H1 (cell line): ENCODE results near the gene DNAJC21. TPM values are rescaled to one million over a fixed set of nuclear protein-coding genes. Genes with fewer than 3 reads are reported as not detected.

Experiments
- CTCF ChIA-PET: fragments of 300-600 bp; sonication (Branson Sonifier 250); formaldehyde crosslinking; loops from one replicate; lab custom pipeline; 2021; ENCODE audit not compliant: partially characterized antibody; lab: Charles Lee
- POLR2A ChIA-PET: fragments of 300-600 bp; sonication (Branson Sonifier 250); formaldehyde crosslinking; loops from one replicate; lab custom pipeline; 2021; ENCODE audit warnings: inconsistent platforms; ENCODE audit not compliant: partially characterized antibody; lab: Charles Lee
- DNase-seq, 2 experiments: peaks; one replicate each; pipeline versions ENCODE4 v3.0.0 to v3.0.0-alpha.2; 2010 to 2022; ENCODE audit warnings: low spot score in 2 of 2, low read depth in 1 of 2, mixed read lengths in 1 of 2
- FAIRE-seq: peaks from 2 replicates; lab custom pipeline; 2011; peaks lifted over from hg19 to GRCh38; lab: Jason Lieb, UNC
- H2AFZ ChIP-seq: 2 replicates; pipeline ENCODE4 v1.8.1; 2012; ENCODE audit warnings: low read length, inconsistent platforms
- H2AK5ac ChIP-seq: 2 replicates; pipeline ENCODE4 v1.6.1; 2013; ENCODE audit warnings: low read depth, low read length
- H2BK120ac ChIP-seq: replicated peaks from 2 replicates; pipeline ENCODE3; 2013; ENCODE audit warnings: low read depth, low read length, inconsistent platforms
- H2BK12ac ChIP-seq: 2 replicates; pipeline ENCODE4 v1.6.1; 2013; ENCODE audit warnings: low read depth, low read length
- H2BK15ac ChIP-seq: 2 replicates; pipeline ENCODE4 v1.6.1; 2013; ENCODE audit warnings: low read length
- H2BK20ac ChIP-seq: 2 replicates; pipeline ENCODE4 v1.6.1; 2013; ENCODE audit warnings: low read length
- H2BK5ac ChIP-seq: 2 replicates; pipeline ENCODE4 v1.6.1; 2013; ENCODE audit warnings: low read depth, low read length
- H3K14ac ChIP-seq: 2 replicates; pipeline ENCODE4 v1.6.1; 2013; ENCODE audit warnings: inconsistent platforms; ENCODE audit not compliant: insufficient read length
- H3K18ac ChIP-seq: 2 replicates; pipeline ENCODE4 v1.6.1; 2013; ENCODE audit warnings: low read length; ENCODE audit errors: extremely low read depth
- H3K23ac ChIP-seq: 2 replicates; pipeline ENCODE4 v1.6.1; 2013; ENCODE audit warnings: inconsistent platforms; ENCODE audit not compliant: insufficient read length
- H3K23me2 ChIP-seq: 2 replicates; pipeline ENCODE4 v1.6.1; 2013; ENCODE audit warnings: low read depth, low read length
- H3K27ac ChIP-seq: 2 replicates; pipeline ENCODE4 v1.6.1; 2011; ENCODE audit warnings: low read depth, low read length, inconsistent platforms
- H3K27me3 ChIP-seq, 4 experiments: replicated peaks in 1 of 4; 1 replicate in 1 of 4; 2 replicates in 3 of 4; pipeline versions ENCODE4 v1.6.1 to v1.8.1; 2011 to 2013; ENCODE audit warnings: low read length in 3 of 4, mild to moderate bottlenecking in 3 of 4, inconsistent platforms in 2 of 4, mixed read lengths in 2 of 4, moderate library complexity in 1 of 4; ENCODE audit not compliant: control insufficient read depth in 3 of 4, insufficient read depth in 3 of 4; ENCODE audit errors: extremely low read depth in 1 of 4
- H3K36me3 ChIP-seq, 4 experiments: 2 replicates each; pipeline versions ENCODE4 v1.6.1 to v1.8.1; 2011 to 2013; ENCODE audit warnings: mild to moderate bottlenecking in 4 of 4, low read length in 3 of 4, moderate library complexity in 2 of 4, control low read depth in 1 of 4, inconsistent platforms in 1 of 4; ENCODE audit not compliant: insufficient read depth in 4 of 4, control insufficient read depth in 2 of 4
- H3K4ac ChIP-seq: replicated peaks from 2 replicates; pipeline ENCODE3; 2013; ENCODE audit warnings: low read length, low read depth, mixed read lengths, inconsistent platforms; ENCODE audit not compliant: insufficient read length
- H3K4me1 ChIP-seq, 4 experiments: replicated peaks in 1 of 4; 1 replicate in 1 of 4; 2 replicates in 3 of 4; pipeline versions ENCODE4 v1.6.1 to v1.8.1; 2011 to 2013; ENCODE audit warnings: low read length in 3 of 4, inconsistent platforms in 2 of 4, mixed read lengths in 1 of 4; ENCODE audit not compliant: insufficient read depth in 4 of 4, control insufficient read depth in 3 of 4
- H3K4me2 ChIP-seq, 2 experiments: 2 replicates each; pipeline versions ENCODE4 v1.6.1 to v1.8.1; 2011 to 2013; ENCODE audit warnings: low read depth in 2 of 2, low read length in 2 of 2, control low read depth in 1 of 2, inconsistent platforms in 1 of 2, mild to moderate bottlenecking in 1 of 2; ENCODE audit not compliant: insufficient read depth in 1 of 2
- H3K4me3 ChIP-seq, 4 experiments: fragments of 200-600, 300-600 bp in 1 of 4; sonication (generic), shearing (Covaris generic), sonication (Bioruptor Twin) in 1 of 4; 2 replicates each; pipeline versions ENCODE4 v1.5.1 to v1.8.1; 2011 to 2016; ENCODE audit warnings: low read length in 4 of 4, low read depth in 3 of 4, control low read depth in 2 of 4, inconsistent platforms in 2 of 4, mild to moderate bottlenecking in 2 of 4, mixed read lengths in 1 of 4, moderate library complexity in 1 of 4; ENCODE audit not compliant: insufficient read depth in 2 of 4; ENCODE audit errors: extremely low read depth in 1 of 4
- H3K56ac ChIP-seq: replicated peaks from 2 replicates; pipeline ENCODE3; 2013; ENCODE audit warnings: low read depth, mild to moderate bottlenecking, mixed read lengths, low read length, inconsistent platforms; ENCODE audit not compliant: insufficient read length
- H3K79me1 ChIP-seq: 2 replicates; pipeline ENCODE4 v1.6.1; 2013; ENCODE audit warnings: low read depth, low read length, control low read depth
- H3K79me2 ChIP-seq, 2 experiments: 2 replicates each; pipeline versions ENCODE4 v1.6.1 to v1.8.1; 2012 to 2013; ENCODE audit warnings: low read length in 2 of 2, mild to moderate bottlenecking in 2 of 2, inconsistent platforms in 1 of 2; ENCODE audit not compliant: insufficient read depth in 2 of 2, control insufficient read depth in 1 of 2
- H3K9ac ChIP-seq, 4 experiments: replicated peaks in 1 of 4; 1 replicate in 1 of 4; 2 replicates in 3 of 4; pipeline versions ENCODE4 v1.6.1 to v1.8.1; 2011 to 2013; ENCODE audit warnings: low read depth in 3 of 4, low read length in 3 of 4, control low read depth in 2 of 4, mild to moderate bottlenecking in 2 of 4, moderate library complexity in 2 of 4, inconsistent platforms in 1 of 4; ENCODE audit errors: extremely low read depth in 1 of 4
- H3K9me3 ChIP-seq, 2 experiments: 2 replicates each; pipeline versions ENCODE4 v1.6.1 to v1.8.1; 2012 to 2013; ENCODE audit warnings: mild to moderate bottlenecking in 2 of 2, moderate library complexity in 2 of 2, control low read depth in 1 of 2, inconsistent platforms in 1 of 2, low read depth in 1 of 2, low read length in 1 of 2, mixed read lengths in 1 of 2; ENCODE audit not compliant: insufficient read depth in 2 of 2
- H4K20me1 ChIP-seq, 2 experiments: replicated peaks in 1 of 2; 2 replicates each; pipeline versions ENCODE3 to v1.8.1; 2011 to 2013; ENCODE audit warnings: inconsistent platforms in 2 of 2, low read length in 2 of 2, mild to moderate bottlenecking in 1 of 2; ENCODE audit not compliant: insufficient read depth in 2 of 2, control insufficient read depth in 1 of 2
- H4K5ac ChIP-seq: 2 replicates; pipeline ENCODE4 v1.6.1; 2013; ENCODE audit warnings: low read length, low read depth, mixed read lengths, inconsistent platforms; ENCODE audit not compliant: insufficient read length
- H4K8ac ChIP-seq: 2 replicates; pipeline ENCODE4 v1.8.0; 2013; ENCODE audit warnings: mild to moderate bottlenecking, moderate library complexity, low read length, inconsistent platforms; ENCODE audit not compliant: insufficient read depth; ENCODE audit errors: extremely low read depth
- H4K91ac ChIP-seq: replicated peaks from 2 replicates; pipeline ENCODE3; 2013; ENCODE audit warnings: low read length, mixed read lengths, inconsistent platforms; ENCODE audit not compliant: insufficient read length
- CTBP2 ChIP-seq: IDR thresholded peaks from 2 replicates; pipeline ENCODE4 v1.7.0; 2011; ENCODE audit warnings: borderline replicate concordance, mild to moderate bottlenecking, moderate library complexity, mixed read lengths, low read length; ENCODE audit not compliant: insufficient read depth, insufficient read length
- RAD21 ChIP-seq, 2 experiments: IDR thresholded peaks in 1 of 2; conservative IDR thresholded peaks in 1 of 2; 2 replicates each; pipeline ENCODE4 v1.6.1; 2011; ENCODE audit warnings: low read depth in 2 of 2, low read length in 2 of 2, improper control_type of control experiment in 1 of 2, inconsistent platforms in 1 of 2, mild to moderate bottlenecking in 1 of 2, moderate library complexity in 1 of 2
- WGBS, 2 experiments: shearing (Covaris generic) in 1 of 2; methylation state at CpG; one replicate each; pipeline versions ENCODE4 v1.1.6 to v1.1.7; 2013 to 2015; ENCODE audit warnings: low lambda C conversion rate in 2 of 2, mixed read lengths in 2 of 2, inconsistent platforms in 1 of 2, low coverage in 1 of 2, missing lambda C conversion rate in 1 of 2; ENCODE audit not compliant: insufficient replicate concordance in 2 of 2, insufficient coverage in 1 of 2, insufficient read length in 1 of 2; ENCODE audit errors: extremely low coverage in 1 of 2, missing lambda C conversion rate in 1 of 2; 5-methylcytosine and 5-hydroxymethylcytosine counted together
- polyA plus RNA-seq, 7 experiments: library from polyadenylated mRNA; depleted of rRNA in 3 of 7; stranded (reverse) in 5 of 7; unstranded in 2 of 7; fragments of >200 nt in 5 of 7; fragments of 200-250 nt in 2 of 7; gene quantifications; 1 replicate in 5 of 7; 2 replicates in 1 of 7; 4 replicates in 1 of 7; pipeline versions ENCODE4 v1.2.1 to v1.2.3, GENCODE V29; 2011 to 2013; ENCODE audit warnings: missing spikeins in 2 of 7, mixed read lengths in 2 of 7
- total RNA-seq: library from RNA; stranded (reverse); fragmentation: NEBNext Ultra II Directional; extraction: Animal tissue kit (Norgen Biotek cat#: 25700); gene quantifications from 2 replicates; pipeline ENCODE4 v1.2.1, GENCODE V29; 2021
- TF ChIP-seq, protein P1 (sequence below), 3 experiments: IDR thresholded peaks; 1 replicate in 2 of 3; 2 replicates in 1 of 3; pipeline versions ENCODE4 v1.5.1 to v1.6.1; 2011; ENCODE audit warnings: low read length in 3 of 3, mild to moderate bottlenecking in 3 of 3, inconsistent platforms in 2 of 3, low read depth in 1 of 3, moderate library complexity in 1 of 3; ENCODE audit not compliant: insufficient read depth in 1 of 3; ENCODE audit errors: control extremely low read depth in 1 of 3

The DNAJC21 gene
- total and polyA plus RNA-seq, 2 of the 8 experiments (the other 6 are each of a cell fraction or from before 2014, with no cell fraction given), result 5.1 to 47.5 TPM

DNA sequence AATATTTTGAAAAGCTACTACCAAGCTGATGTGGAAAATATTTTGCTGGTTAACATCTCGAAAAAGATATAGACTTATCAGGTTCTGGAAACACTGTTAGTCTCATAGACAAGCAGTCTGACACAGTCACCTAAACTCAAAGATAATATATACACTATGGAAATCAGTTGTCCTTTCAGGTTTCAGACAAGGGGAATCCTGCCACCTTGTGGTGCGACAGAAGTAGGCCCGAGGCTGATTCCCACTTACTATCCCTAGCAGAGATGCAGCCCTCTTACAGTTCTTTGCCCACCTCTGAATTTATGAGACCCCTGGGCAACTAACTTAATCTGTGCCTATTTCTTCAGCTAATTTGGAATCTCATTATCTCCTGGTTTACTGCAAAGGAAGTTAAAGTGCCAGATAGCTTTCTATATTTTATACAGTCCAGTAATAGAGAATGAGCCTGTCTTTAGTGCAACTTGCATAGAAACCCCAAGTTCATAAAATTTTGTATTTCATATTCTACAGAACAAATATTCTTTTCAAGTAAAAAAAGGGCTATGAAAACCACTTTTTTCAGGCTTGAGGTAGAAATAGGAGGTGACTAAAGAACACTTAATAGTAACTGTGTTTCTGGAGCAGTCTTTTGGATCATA is 31.0 kb upstream of the DNAJC21 start:
- Histone ChIP-seq H3K27ac (no peak overlapping the region), H3K36me3 (peaks cover 0 to 4% (median under 1%) of the 10 kb centered on the region in 4 experiments; a peak in 2 of 8 replicates)

More for the DNA sequence above, 31.0 kb upstream of the DNAJC21 start:
- Histone ChIP-seq H3K27me3 (no peaks in the 10 kb centered on the region), H3K4me1 (peaks cover 0 to 11% (median 0%) of the 10 kb centered on the region in 4 experiments; a peak in 1 of 7 replicates), H3K14ac (no peak overlapping the region), H2AK5ac (no peak overlapping the region), H4K5ac (no peak overlapping the region), H2BK5ac (no peak overlapping the region), H2AFZ (no peak overlapping the region), H4K20me1 (no peaks in the 10 kb centered on the region), H3K56ac (no peak overlapping the region), H3K79me2 (no peaks in the 10 kb centered on the region), H2BK15ac (no peak overlapping the region), H3K4me3 (no peak overlapping the region), H2BK12ac (no peak overlapping the region), H4K8ac (no peak overlapping the region), H2BK120ac (no peak overlapping the region), H3K4ac (no peak overlapping the region), H4K91ac (no peak overlapping the region), H3K9me3 (no peaks in the 10 kb centered on the region), H2BK20ac (no peak overlapping the region), H3K23me2 (no peaks in the 10 kb centered on the region), H3K18ac (no peak overlapping the region), H3K23ac (no peak overlapping the region), H3K79me1 (no peaks in the 10 kb centered on the region), H3K9ac (no peak overlapping the region), H3K4me2 (no peak overlapping the region)
- 4% methylated on average over 3 of the region's 3 CpGs; no CpG with 5 or more reads in 1 of the 2 experiments for WGBS, 2 experiments
- DNase-seq, result peak; percentile 10 to 61
- TF ChIP-seq RAD21 (IDR thresholded peaks at IDR 0.05 in 1 of 2, conservative IDR thresholded peaks at IDR 0.05 in 1 of 2; ENCODE audit: low read depth in 2 of 2, low read length in 2 of 2), result peak; percentile 91 to 95
- TF ChIP-seq CTBP2, result no peak
- TF ChIP-seq, protein P1, sequence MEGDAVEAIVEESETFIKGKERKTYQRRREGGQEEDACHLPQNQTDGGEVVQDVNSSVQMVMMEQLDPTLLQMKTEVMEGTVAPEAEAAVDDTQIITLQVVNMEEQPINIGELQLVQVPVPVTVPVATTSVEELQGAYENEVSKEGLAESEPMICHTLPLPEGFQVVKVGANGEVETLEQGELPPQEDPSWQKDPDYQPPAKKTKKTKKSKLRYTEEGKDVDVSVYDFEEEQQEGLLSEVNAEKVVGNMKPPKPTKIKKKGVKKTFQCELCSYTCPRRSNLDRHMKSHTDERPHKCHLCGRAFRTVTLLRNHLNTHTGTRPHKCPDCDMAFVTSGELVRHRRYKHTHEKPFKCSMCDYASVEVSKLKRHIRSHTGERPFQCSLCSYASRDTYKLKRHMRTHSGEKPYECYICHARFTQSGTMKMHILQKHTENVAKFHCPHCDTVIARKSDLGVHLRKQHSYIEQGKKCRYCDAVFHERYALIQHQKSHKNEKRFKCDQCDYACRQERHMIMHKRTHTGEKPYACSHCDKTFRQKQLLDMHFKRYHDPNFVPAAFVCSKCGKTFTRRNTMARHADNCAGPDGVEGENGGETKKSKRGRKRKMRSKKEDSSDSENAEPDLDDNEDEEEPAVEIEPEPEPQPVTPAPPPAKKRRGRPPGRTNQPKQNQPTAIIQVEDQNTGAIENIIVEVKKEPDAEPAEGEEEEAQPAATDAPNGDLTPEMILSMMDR (IDR thresholded peaks at IDR 0.05; ENCODE audit: control extremely low read depth in 1 of 3, insufficient read depth in 1 of 3, low read depth in 1 of 3, low read length in 3 of 3), result peak; percentile 79 to 85 (median 81)
- FAIRE-seq, result peak; percentile 82
- POLR2A ChIA-PET, result interaction anchor here (1.0 to 2.3 kb wide), 6 partner anchors 17 to 423 kb away, joined by 3 to 11 read pairs (median 4); partner anchors contain the start of genes BRIX1, RAD1 and TTC23L
- CTCF ChIA-PET, result interaction anchor here (0.6 to 4.9 kb wide), 68 partner anchors 8 to 447 kb away, joined by 3 to 44 read pairs (median 4); partner anchors contain the start of genes BRIX1, RAD1 and TTC23L
